CD4-positive, CD25-positive, alpha-beta regulatory T cell (primary cell): ENCODE data around the gene MATN4. TPM values are rescaled to one million over a fixed set of nuclear protein-coding genes. Genes with fewer than 3 reads are reported as not detected.

Experiments used
- ATAC-seq, 2 donors: fragments of 150-1000 bp; cut with Tn5 transposase; one replicate each; pipeline ENCODE4 v1.10.0; 2021; ENCODE audit warnings: low read depth in 2 of 2, moderate number of reproducible peaks in 2 of 2, moderate library complexity in 1 of 2
- DNase-seq, 3 donors: peaks; one replicate each; pipeline versions ENCODE4 v3.0.0 to v3.0.0-alpha.2; 2012 to 2022; ENCODE audit warnings: mixed read lengths in 1 of 3
- H3K27ac ChIP-seq: one replicate; pipeline ENCODE4 v1.7.0; 2013; ENCODE audit warnings: mild to moderate bottlenecking, low read length; ENCODE audit not compliant: insufficient read depth, poor library complexity, severe bottlenecking
- H3K27me3 ChIP-seq: one replicate; pipeline ENCODE4 v1.7.0; 2013; ENCODE audit warnings: low read length; ENCODE audit not compliant: control insufficient read depth, insufficient read depth
- H3K36me3 ChIP-seq: one replicate; pipeline ENCODE4 v1.7.0; 2013; ENCODE audit warnings: mild to moderate bottlenecking, low read length, moderate library complexity; ENCODE audit not compliant: control insufficient read depth, insufficient read depth
- H3K4me1 ChIP-seq: 2 replicates; pipeline ENCODE4 v1.7.0; 2013; ENCODE audit warnings: mild to moderate bottlenecking, low read length; ENCODE audit not compliant: insufficient read depth, control insufficient read depth, poor library complexity, severe bottlenecking
- H3K4me3 ChIP-seq: one replicate; pipeline ENCODE4 v1.7.0; 2013; ENCODE audit warnings: low read depth, mild to moderate bottlenecking, low read length, moderate library complexity
- H3K9me3 ChIP-seq, 2 experiments: 1 replicate in 1 of 2; 2 replicates in 1 of 2; pipeline ENCODE4 v1.7.0; 2013; ENCODE audit warnings: low read length in 2 of 2, mild to moderate bottlenecking in 1 of 2, moderate library complexity in 1 of 2; ENCODE audit not compliant: control insufficient read depth in 2 of 2
- H3K27ac Mint-ChIP-seq, 3 donors: one replicate each; pipeline ENCODE4 v1.8.0; 2020 to 2022; ENCODE audit warnings: mild to moderate bottlenecking in 3 of 3, mixed read lengths in 3 of 3, moderate library complexity in 2 of 3
- H3K27me3 Mint-ChIP-seq: one replicate; pipeline ENCODE4 v1.8.0; 2022; ENCODE audit warnings: mild to moderate bottlenecking, mixed read lengths
- H3K36me3 Mint-ChIP-seq: one replicate; pipeline ENCODE4 v1.8.0; 2020; ENCODE audit warnings: mixed read lengths
- H3K4me1 Mint-ChIP-seq, 4 donors: one replicate each; pipeline ENCODE4 v1.8.0; 2020 to 2022; ENCODE audit warnings: mixed read lengths in 4 of 4, mild to moderate bottlenecking in 1 of 4
- H3K4me3 Mint-ChIP-seq, 4 donors: one replicate each; pipeline ENCODE4 v1.8.0; 2020 to 2022; ENCODE audit warnings: mild to moderate bottlenecking in 4 of 4, mixed read lengths in 4 of 4, moderate library complexity in 3 of 4
- H3K9me3 Mint-ChIP-seq, 7 donors: one replicate each; pipeline ENCODE4 v1.8.0; 2020 to 2022; ENCODE audit warnings: mixed read lengths in 7 of 7, mild to moderate bottlenecking in 3 of 7, moderate library complexity in 2 of 7
- polyA plus RNA-seq, 4 donors: library from polyadenylated mRNA; unstranded; fragments of 300-500 nt; fragmentation: Illumina TruSeq; gene quantifications; one replicate each; pipeline ENCODE4 v1.2.3, GENCODE V29; 2021
- total RNA-seq: library from RNA; stranded (reverse); gene quantifications from one replicate; pipeline ENCODE4 v1.2.3, GENCODE V29; 2022

MATN4 gene
- total and polyA plus RNA-seq, 5 donors from 2014 or later, result 0.10 TPM; not detected in 4

DNA sequence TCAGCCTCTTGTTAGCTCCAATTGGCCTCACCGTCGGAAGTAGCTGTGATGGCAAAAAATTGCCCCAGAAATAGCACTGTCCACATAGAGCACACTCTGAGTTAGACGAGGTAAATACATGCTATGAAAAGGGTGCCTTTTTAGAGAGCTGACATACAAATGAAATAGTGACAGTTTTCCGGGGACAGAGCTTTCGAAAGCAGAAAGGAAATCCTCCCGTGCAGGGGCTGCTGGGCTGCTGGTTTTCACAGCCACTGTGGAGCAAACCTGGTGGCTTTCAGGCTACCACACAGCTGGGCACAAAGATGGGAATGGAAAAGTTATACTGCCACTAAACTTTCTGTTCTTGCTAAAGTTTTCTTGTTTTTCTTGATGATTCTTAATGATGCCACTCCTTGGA, 62.0 kb downstream of the MATN4 start:
- no peak for ATAC-seq
- no peak overlapping the region for H3K27ac ChIP-seq
- H3K36me3 ChIP-seq, result no peaks in the 10 kb centered on the region
- DNase-seq, result no peak
- no peak overlapping the region for H3K4me3 ChIP-seq
- Mint-ChIP-seq H3K9me3 (no peaks in the 10 kb centered on the region), H3K4me1 (no peaks in the 10 kb centered on the region), H3K36me3 (no peaks in the 10 kb centered on the region), H3K27me3 (peaks cover 86% of the 10 kb centered on the region), H3K27ac (no peak overlapping the region), H3K4me3 (no peak overlapping the region)
- no peaks in the 10 kb centered on the region for H3K9me3 ChIP-seq
- no peaks in the 10 kb centered on the region for H3K4me1 ChIP-seq
- peaks cover 56% of the 10 kb centered on the region for H3K27me3 ChIP-seq

Other genes starting within 250 kb of the MATN4 start
- not detected for gene KCNS1, start 207.2 kb downstream of the MATN4 start, total RNA-seq
- gene KCNS1, start 207.2 kb downstream of the MATN4 start, polyA plus RNA-seq, result under 1 TPM; 0.09 to 0.20 (median 0.17) TPM
- gene WFDC5, start 193.1 kb downstream of the MATN4 start, total RNA-seq, result not detected
- gene WFDC5, start 193.1 kb downstream of the MATN4 start, polyA plus RNA-seq, result not detected
- not detected for gene WFDC12, start 183.8 kb downstream of the MATN4 start, total RNA-seq
- not detected for gene WFDC12, start 183.8 kb downstream of the MATN4 start, polyA plus RNA-seq
- gene PI3, start 133.4 kb downstream of the MATN4 start, total RNA-seq, result not detected
- not detected for gene PI3, start 133.4 kb downstream of the MATN4 start, polyA plus RNA-seq
- gene SEMG1, start 101.3 kb downstream of the MATN4 start, total RNA-seq, result not detected
- not detected for gene SEMG1, start 101.3 kb downstream of the MATN4 start, polyA plus RNA-seq
- not detected for gene SEMG2, start 86.9 kb downstream of the MATN4 start, total RNA-seq
- not detected for gene SEMG2, start 86.9 kb downstream of the MATN4 start, polyA plus RNA-seq
- gene SLPI, start 53.7 kb downstream of the MATN4 start, total RNA-seq, result not detected
- not detected for gene SLPI, start 53.7 kb downstream of the MATN4 start, polyA plus RNA-seq
- gene RBPJL, start 1.5 kb downstream of the MATN4 start, total RNA-seq, result not detected
- not detected for gene RBPJL, start 1.5 kb downstream of the MATN4 start, polyA plus RNA-seq
- gene SDC4, start 40.1 kb upstream of the MATN4 start, total RNA-seq, result 8.2 TPM
- gene SDC4, start 40.1 kb upstream of the MATN4 start, polyA plus RNA-seq, result 1 to 10 TPM; 2.2 to 6.3 (median 3.7) TPM
- 94.2 TPM for gene SYS1, start 54.9 kb upstream of the MATN4 start, total RNA-seq
- 10 to 100 TPM; 38.4 to 54.3 (median 42.0) TPM for gene SYS1, start 54.9 kb upstream of the MATN4 start, polyA plus RNA-seq
- not detected for gene TP53TG5, start 70.0 kb upstream of the MATN4 start, total RNA-seq
- gene TP53TG5, start 70.0 kb upstream of the MATN4 start, polyA plus RNA-seq, result under 1 TPM; 0.18 to 0.56 (median 0.23) TPM
- 15.1 TPM for gene DBNDD2, start 100.0 kb upstream of the MATN4 start, total RNA-seq
- 10 to 100 TPM; 19.5 to 23.5 (median 21.7) TPM for gene DBNDD2, start 100.0 kb upstream of the MATN4 start, polyA plus RNA-seq
- gene PIGT, start 107.8 kb upstream of the MATN4 start, total RNA-seq, result 137 TPM
- gene PIGT, start 107.8 kb upstream of the MATN4 start, polyA plus RNA-seq, result 100 to 1,000 TPM in 1 of 4 donors, 10 to 100 TPM in 3; 80.3 to 102 (median 91.7) TPM
- not detected for gene WFDC2, start 161.5 kb upstream of the MATN4 start, total RNA-seq
- not detected for gene WFDC2, start 161.5 kb upstream of the MATN4 start, polyA plus RNA-seq
- gene SPINT3, start 207.3 kb upstream of the MATN4 start, total RNA-seq, result not detected
- gene SPINT3, start 207.3 kb upstream of the MATN4 start, polyA plus RNA-seq, result not detected
- gene WFDC6, start 231.2 kb upstream of the MATN4 start, total RNA-seq, result not detected
- gene WFDC6, start 231.2 kb upstream of the MATN4 start, polyA plus RNA-seq, result not detected
- not detected for gene EPPIN, start 239.1 kb upstream of the MATN4 start, total RNA-seq
- not detected for gene EPPIN, start 239.1 kb upstream of the MATN4 start, polyA plus RNA-seq